ENCODE measurements around the gene OTUB2. TPM values are rescaled to one million over a fixed set of nuclear protein-coding genes. Genes with fewer than 3 reads are reported as not detected.

The OTUB2 gene
- total and polyA plus RNA-seq, 2 of the 8 experiments (the other 6 are each of a cell fraction or from before 2014, with no cell fraction given): 2.2 to 4.2 TPM

DNA sequence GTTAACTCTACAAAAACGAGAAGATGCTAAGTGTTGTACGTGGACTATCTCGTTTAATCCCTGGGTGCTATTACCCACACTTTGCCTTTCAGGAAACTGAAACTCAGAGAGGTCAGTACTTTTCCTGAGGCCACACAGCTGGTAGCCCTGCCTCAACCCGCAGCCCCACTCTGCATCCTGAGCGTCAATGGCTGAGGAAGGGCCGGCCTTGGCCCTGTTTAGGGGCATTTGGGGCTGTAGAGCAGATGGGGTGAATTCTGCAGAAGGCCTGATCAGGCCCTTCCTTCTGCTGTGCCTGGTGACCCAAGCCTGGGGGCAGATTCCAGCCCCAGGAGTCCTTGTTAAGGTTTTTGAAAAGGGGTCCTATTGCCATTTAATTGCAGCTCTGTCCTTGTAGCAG lies 32.8 kb upstream of the OTUB2 start:
- no peak overlapping the region for H3K4me2 ChIP-seq (ENCODE audit: insufficient read depth in 1 of 2, low read depth in 2 of 2, low read length in 2 of 2)
- no peak overlapping the region for H4K91ac ChIP-seq (replicated peaks; ENCODE audit: insufficient read length, low read length)
- no peak overlapping the region for H3K56ac ChIP-seq (replicated peaks; ENCODE audit: insufficient read length, low read depth, low read length)
- FAIRE-seq (no peak), DNase-seq (ENCODE audit: low read depth in 1 of 2, low spot score in 2 of 2) (no peak)
- H4K20me1 ChIP-seq (replicated peaks in 1 of 2; ENCODE audit: control insufficient read depth in 1 of 2, insufficient read depth in 2 of 2, low read length in 2 of 2): no peaks in the 10 kb centered on the region
- no peak overlapping the region for H3K14ac ChIP-seq (ENCODE audit: insufficient read length)
- H4K8ac ChIP-seq (ENCODE audit: extremely low read depth, insufficient read depth, low read length): no peak overlapping the region
- H3K23me2 ChIP-seq (ENCODE audit: low read depth, low read length): peaks cover 2% of the 10 kb centered on the region; the same call in 1 of the 2 replicates
- no peak overlapping the region for H2BK20ac ChIP-seq (ENCODE audit: low read length)
- TF ChIP-seq TCF12 (IDR thresholded peaks at IDR 0.05; ENCODE audit: low read depth, low read length): no peak
- TF ChIP-seq SUZ12 (IDR thresholded peaks at IDR 0.05; ENCODE audit: low read length): no peak
- no peak for TF ChIP-seq ASH2L (IDR thresholded peaks at IDR 0.05; ENCODE audit: low read length)
- TF ChIP-seq POLR2A (IDR thresholded peaks at IDR 0.05; ENCODE audit: control extremely low read depth in 1 of 2, low read depth in 2 of 2, low read length in 2 of 2): no peak
- no peak for TF ChIP-seq BACH1 (IDR thresholded peaks at IDR 0.05; ENCODE audit: low read length)
- H3K23ac ChIP-seq (ENCODE audit: insufficient read length): no peak overlapping the region
- CTCF ChIA-PET (ENCODE audit: partially characterized antibody): interaction anchor here (0.5 to 20.5 kb wide), 4 partner anchors 9 to 459 kb away, joined by 3 to 484 read pairs (median 56); no protein-coding TSS in a partner anchor
- H2BK15ac ChIP-seq (ENCODE audit: low read length): no peak overlapping the region
- H3K9me3 ChIP-seq (ENCODE audit: insufficient read depth in 2 of 2, low read depth in 1 of 2, low read length in 1 of 2): no peaks in the 10 kb centered on the region
- no peak overlapping the region for H3K4ac ChIP-seq (replicated peaks; ENCODE audit: insufficient read length, low read depth, low read length)
- no peak overlapping the region for H2BK5ac ChIP-seq (ENCODE audit: low read depth, low read length)
- no peak overlapping the region for H3K4me3 ChIP-seq (ENCODE audit: extremely low read depth in 1 of 4, insufficient read depth in 2 of 4, low read depth in 3 of 4, low read length in 4 of 4)
- POLR2A ChIA-PET (ENCODE audit: partially characterized antibody): no interaction called here
- H3K27ac ChIP-seq (ENCODE audit: low read depth, low read length): no peak overlapping the region
- H2BK120ac ChIP-seq (replicated peaks; ENCODE audit: low read depth, low read length): no peak overlapping the region
- WGBS, 2 experiments (ENCODE audit: extremely low coverage in 1 of 2, insufficient coverage in 1 of 2, insufficient read length in 1 of 2, insufficient replicate concordance in 2 of 2, low coverage in 1 of 2, low lambda C conversion rate in 2 of 2, missing lambda C conversion rate in 1 of 2): 87% methylated on average over 6 of the region's 6 CpGs; no CpG with 5 or more reads in 1 of the 2 experiments
- H2AK5ac ChIP-seq (ENCODE audit: low read depth, low read length): no peak overlapping the region
- no peaks in the 10 kb centered on the region for H3K27me3 ChIP-seq (replicated peaks in 1 of 4; ENCODE audit: control insufficient read depth in 3 of 4, extremely low read depth in 1 of 4, insufficient read depth in 3 of 4, low read length in 3 of 4)
- no peaks in the 10 kb centered on the region for H3K79me2 ChIP-seq (ENCODE audit: control insufficient read depth in 1 of 2, insufficient read depth in 2 of 2, low read length in 2 of 2)
- peaks cover 0 to 6% (median 0%) of the 10 kb centered on the region in 4 experiments; a peak in 2 of 7 replicates for H3K4me1 ChIP-seq (replicated peaks in 1 of 4; ENCODE audit: control insufficient read depth in 3 of 4, insufficient read depth in 4 of 4, low read length in 3 of 4)
- no peaks in the 10 kb centered on the region for H3K36me3 ChIP-seq (ENCODE audit: control insufficient read depth in 2 of 4, insufficient read depth in 4 of 4, low read length in 3 of 4)
- H2AFZ ChIP-seq (ENCODE audit: low read length): no peak overlapping the region
- no peak overlapping the region for H3K9ac ChIP-seq (replicated peaks in 1 of 4; ENCODE audit: extremely low read depth in 1 of 4, low read depth in 3 of 4, low read length in 3 of 4)
- no peak overlapping the region for H3K18ac ChIP-seq (ENCODE audit: extremely low read depth, low read length)
- H4K5ac ChIP-seq (ENCODE audit: insufficient read length, low read depth, low read length): no peak overlapping the region
- H3K79me1 ChIP-seq (ENCODE audit: low read depth, low read length): no peaks in the 10 kb centered on the region; the same call in 1 of the 2 replicates
- H2BK12ac ChIP-seq (ENCODE audit: low read depth, low read length): no peak overlapping the region

Measured in H1 (cell line).